ENCODE data around the gene ICAM1.

ICAM1 gene

GRCh38 chr19:10305139-10305806 lies 34.4 kb downstream of the ICAM1 start:
- TF ChIP-seq, protein P1, sequence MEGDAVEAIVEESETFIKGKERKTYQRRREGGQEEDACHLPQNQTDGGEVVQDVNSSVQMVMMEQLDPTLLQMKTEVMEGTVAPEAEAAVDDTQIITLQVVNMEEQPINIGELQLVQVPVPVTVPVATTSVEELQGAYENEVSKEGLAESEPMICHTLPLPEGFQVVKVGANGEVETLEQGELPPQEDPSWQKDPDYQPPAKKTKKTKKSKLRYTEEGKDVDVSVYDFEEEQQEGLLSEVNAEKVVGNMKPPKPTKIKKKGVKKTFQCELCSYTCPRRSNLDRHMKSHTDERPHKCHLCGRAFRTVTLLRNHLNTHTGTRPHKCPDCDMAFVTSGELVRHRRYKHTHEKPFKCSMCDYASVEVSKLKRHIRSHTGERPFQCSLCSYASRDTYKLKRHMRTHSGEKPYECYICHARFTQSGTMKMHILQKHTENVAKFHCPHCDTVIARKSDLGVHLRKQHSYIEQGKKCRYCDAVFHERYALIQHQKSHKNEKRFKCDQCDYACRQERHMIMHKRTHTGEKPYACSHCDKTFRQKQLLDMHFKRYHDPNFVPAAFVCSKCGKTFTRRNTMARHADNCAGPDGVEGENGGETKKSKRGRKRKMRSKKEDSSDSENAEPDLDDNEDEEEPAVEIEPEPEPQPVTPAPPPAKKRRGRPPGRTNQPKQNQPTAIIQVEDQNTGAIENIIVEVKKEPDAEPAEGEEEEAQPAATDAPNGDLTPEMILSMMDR (IDR thresholded peaks at IDR 0.05; ENCODE audit: unreplicated experiment in 3 of 3), result no peak
- no peaks in the 10 kb centered on the region for H3K9me3 Mint-ChIP-seq
- no peaks in the 10 kb centered on the region for H3K4me1 Mint-ChIP-seq
- H3K4me3 Mint-ChIP-seq, result no peak overlapping the region
- peaks cover 19% of the 10 kb centered on the region for H3K27me3 Mint-ChIP-seq (ENCODE audit: low read depth)
- no peak overlapping the region for H3K27ac Mint-ChIP-seq
- peaks cover 6% of the 10 kb centered on the region for H3K36me3 Mint-ChIP-seq (ENCODE audit: low read depth)

GRCh38 chr19:10306327-10306726 lies 35.4 kb downstream of the ICAM1 start:
- Mint-ChIP-seq H3K27ac (no peak overlapping the region), H3K36me3 (ENCODE audit: low read depth) (peaks cover 6% of the 10 kb centered on the region), H3K9me3 (no peaks in the 10 kb centered on the region), H3K4me1 (no peaks in the 10 kb centered on the region), H3K27me3 (ENCODE audit: low read depth) (peaks cover 15% of the 10 kb centered on the region), H3K4me3 (no peak overlapping the region)
- TF ChIP-seq, protein P1 (IDR thresholded peaks at IDR 0.05; ENCODE audit: unreplicated experiment in 3 of 3), result no peak

DNA sequence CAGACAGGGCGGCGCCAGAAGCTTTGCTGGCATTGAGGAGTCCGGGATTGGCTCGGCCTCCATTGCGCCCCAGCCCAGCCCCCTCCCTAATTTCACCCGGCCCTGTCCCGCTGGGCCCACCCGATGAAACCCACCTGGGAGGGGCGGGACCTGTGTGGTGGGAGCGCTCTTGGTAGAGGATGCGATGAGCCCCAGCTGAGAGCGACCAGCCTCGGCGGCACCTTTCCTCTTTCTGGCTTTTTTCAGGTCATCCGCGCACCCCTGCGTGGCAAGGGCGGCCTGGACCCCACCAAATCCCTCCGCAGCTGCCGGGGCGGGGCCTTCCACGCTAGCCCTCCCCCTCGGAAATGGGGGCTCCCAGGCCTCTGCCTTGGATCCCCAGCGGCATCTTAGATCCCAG lies 38.5 kb downstream of the ICAM1 start, which contains the start of gene ZGLP1:
ZGLP1 (minus strand) TSS at position 393 of the 400 bp plus-strand sequence.
- Mint-ChIP-seq H3K4me3 (no peak within 1 kb of the TSS), H3K36me3 (ENCODE audit: low read depth) (peaks cover 6% of the 10 kb centered on the region), H3K9me3 (no peaks in the 10 kb centered on the region), H3K27me3 (ENCODE audit: low read depth) (peaks cover 2% of the 10 kb centered on the region), H3K27ac (no peak within 1 kb of the TSS), H3K4me1 (peaks cover 3% of the 10 kb centered on the region)
- TF ChIP-seq, protein P1 (IDR thresholded peaks at IDR 0.05; ENCODE audit: unreplicated experiment in 3 of 3), result no peak

- H3K27me3 Mint-ChIP-seq (ENCODE audit: low read depth), result no peaks in the 10 kb centered on the region
- H3K4me3 Mint-ChIP-seq, result peak within 1 kb of the TSS; percentile 92 to 95 (median 95)
- peak within 1 kb of the TSS; percentile 27 to 71 (median 70) for H3K27ac Mint-ChIP-seq
- TF ChIP-seq, protein P1 (IDR thresholded peaks at IDR 0.05; ENCODE audit: unreplicated experiment in 3 of 3), result no peak
- H3K9me3 Mint-ChIP-seq, result no peaks in the 10 kb centered on the region
- H3K4me1 Mint-ChIP-seq, result peaks cover 18% of the 10 kb centered on the region
- H3K36me3 Mint-ChIP-seq (ENCODE audit: low read depth), result peaks cover 16% of the 10 kb centered on the region
Observed at GRCh38 chr19:10315335-10316214, 44.7 kb downstream of the ICAM1 start, which contains the start of gene FDX2. TSS of gene FDX2 (minus strand) at chr19:10316015. CDS start at chr19:10315996, 19 bp downstream.

DNA sequence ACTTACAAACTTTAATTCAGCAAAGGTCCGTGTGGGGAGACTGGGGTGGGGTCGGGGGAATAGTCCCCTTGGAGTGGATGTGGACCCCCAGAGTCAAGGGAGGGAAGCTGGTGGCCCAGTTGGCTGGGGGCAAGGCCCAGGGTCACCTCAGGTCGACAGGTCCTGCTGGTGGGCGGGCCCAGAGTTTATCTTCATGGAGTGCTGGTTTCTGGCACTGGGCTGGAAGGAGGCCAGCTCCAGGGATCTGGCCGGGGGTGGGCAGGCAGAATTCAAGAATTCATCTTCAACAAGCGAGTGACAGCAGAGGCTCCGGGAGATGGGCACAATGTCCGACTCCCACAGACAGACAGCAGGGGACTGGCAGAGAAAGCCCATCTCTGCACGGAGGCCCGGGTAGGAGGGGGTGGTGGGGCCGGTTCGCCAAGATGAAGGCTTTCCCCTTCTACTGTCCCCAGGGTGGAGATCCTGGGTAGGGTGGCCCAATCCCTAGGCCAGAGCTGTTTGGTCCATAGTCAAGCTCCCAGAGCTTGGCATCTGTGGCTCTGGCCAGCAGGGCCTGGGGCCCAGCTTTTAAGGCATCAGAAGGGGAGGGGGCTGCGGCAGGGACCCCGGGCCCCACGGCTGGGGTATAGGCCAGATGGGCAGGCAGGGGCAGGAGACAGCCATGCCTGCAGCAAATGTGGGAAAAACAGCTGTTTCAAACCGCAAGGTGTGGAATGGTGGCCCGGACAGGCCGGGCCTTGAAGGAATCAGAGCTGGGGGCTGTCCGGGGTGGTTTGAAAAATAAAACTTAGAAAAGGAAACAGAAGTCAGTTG lies 45.5 kb downstream of the ICAM1 start:
- Mint-ChIP-seq H3K4me1 (peaks cover 18% of the 10 kb centered on the region), H3K27ac (peak overlapping the region; percentile 11 to 71 (median 27)), H3K9me3 (no peaks in the 10 kb centered on the region), H3K36me3 (ENCODE audit: low read depth) (peaks cover 16% of the 10 kb centered on the region), H3K27me3 (ENCODE audit: low read depth) (no peaks in the 10 kb centered on the region), H3K4me3 (peak overlapping the region; percentile 92 to 95 (median 95))
- TF ChIP-seq, protein P1 (IDR thresholded peaks at IDR 0.05; ENCODE audit: unreplicated experiment in 3 of 3), result no peak
